Coronary artery (tissue), 2 donors: ENCODE measurements around the gene PITPNC1.
A peak's percentile ranks its signal among the peaks of the same experiment; 100 is the strongest.

Experiments used
- DNase-seq: peaks from one replicate; pipeline ENCODE4 v3.0.0-alpha.2; 2017; ENCODE audit warnings: low spot score
- H3K27ac ChIP-seq, 2 donors: fragments of 200-600 bp; sonication (generic); one replicate each; pipeline ENCODE4 v1.5.1; 2016 to 2019
- H3K4me3 ChIP-seq: fragments of 200-600 bp; sonication (generic); 2 replicates; pipeline ENCODE4 v1.5.1; 2016; ENCODE audit warnings: mild to moderate bottlenecking, moderate library complexity
- TF ChIP-seq, protein P1 (sequence below): fragments of 200-600 bp; sonication (generic); IDR thresholded peaks from one replicate; pipeline ENCODE4 v1.5.1; 2019; ENCODE audit warnings: antibody characterized with exemption

Gene PITPNC1

DNA sequence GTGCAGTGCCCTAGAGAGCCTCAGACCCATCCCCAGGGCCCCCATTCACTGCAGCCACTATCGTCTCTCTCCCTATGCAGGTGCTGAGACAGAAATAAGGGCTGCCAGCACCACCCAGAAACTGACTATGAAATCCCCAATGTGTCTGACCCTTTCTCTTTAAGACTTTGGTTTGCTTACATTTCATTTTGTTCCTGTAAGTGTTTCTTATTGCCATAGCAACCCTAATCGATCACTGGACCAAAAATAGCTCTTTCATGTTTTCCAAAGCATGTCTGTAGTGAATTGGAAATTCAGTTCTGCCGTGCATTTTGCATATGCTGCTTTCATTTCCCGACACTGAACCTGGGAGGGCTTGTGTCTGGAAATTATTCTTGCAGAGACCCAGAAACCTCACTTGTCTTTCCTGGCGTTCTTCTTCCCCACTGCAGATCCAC is 192.0 kb downstream of the PITPNC1 start:
- TF ChIP-seq, protein P1, sequence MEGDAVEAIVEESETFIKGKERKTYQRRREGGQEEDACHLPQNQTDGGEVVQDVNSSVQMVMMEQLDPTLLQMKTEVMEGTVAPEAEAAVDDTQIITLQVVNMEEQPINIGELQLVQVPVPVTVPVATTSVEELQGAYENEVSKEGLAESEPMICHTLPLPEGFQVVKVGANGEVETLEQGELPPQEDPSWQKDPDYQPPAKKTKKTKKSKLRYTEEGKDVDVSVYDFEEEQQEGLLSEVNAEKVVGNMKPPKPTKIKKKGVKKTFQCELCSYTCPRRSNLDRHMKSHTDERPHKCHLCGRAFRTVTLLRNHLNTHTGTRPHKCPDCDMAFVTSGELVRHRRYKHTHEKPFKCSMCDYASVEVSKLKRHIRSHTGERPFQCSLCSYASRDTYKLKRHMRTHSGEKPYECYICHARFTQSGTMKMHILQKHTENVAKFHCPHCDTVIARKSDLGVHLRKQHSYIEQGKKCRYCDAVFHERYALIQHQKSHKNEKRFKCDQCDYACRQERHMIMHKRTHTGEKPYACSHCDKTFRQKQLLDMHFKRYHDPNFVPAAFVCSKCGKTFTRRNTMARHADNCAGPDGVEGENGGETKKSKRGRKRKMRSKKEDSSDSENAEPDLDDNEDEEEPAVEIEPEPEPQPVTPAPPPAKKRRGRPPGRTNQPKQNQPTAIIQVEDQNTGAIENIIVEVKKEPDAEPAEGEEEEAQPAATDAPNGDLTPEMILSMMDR: no peak
- Histone ChIP-seq H3K4me3 (no peak overlapping the region), H3K27ac (no peak overlapping the region)
- DNase-seq: no peak

DNA sequence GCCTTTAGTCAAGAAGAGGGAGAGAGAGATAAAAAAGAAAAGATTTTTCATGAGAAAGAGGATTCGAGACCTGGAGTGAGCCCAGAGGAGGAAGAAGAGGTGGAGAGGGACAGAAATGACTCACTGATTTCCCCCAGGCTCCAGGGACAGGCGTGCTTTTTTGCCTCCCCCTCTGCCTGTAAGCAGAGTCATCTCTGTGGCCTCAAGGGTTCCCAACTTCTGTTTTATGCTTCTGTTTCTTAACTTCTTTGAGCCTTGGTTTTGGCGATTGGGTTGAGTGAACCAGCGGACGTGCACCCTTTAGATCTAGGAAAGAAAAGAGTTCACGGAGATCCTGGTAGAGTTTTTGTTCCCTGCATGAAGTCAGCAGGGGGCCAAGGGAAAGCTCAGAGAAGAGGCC is 192.8 kb downstream of the PITPNC1 start:
- TF ChIP-seq, protein P1: no peak
- DNase-seq: peak; percentile 22
- H3K4me3 ChIP-seq: no peak overlapping the region
- no peak overlapping the region for H3K27ac ChIP-seq

DNA sequence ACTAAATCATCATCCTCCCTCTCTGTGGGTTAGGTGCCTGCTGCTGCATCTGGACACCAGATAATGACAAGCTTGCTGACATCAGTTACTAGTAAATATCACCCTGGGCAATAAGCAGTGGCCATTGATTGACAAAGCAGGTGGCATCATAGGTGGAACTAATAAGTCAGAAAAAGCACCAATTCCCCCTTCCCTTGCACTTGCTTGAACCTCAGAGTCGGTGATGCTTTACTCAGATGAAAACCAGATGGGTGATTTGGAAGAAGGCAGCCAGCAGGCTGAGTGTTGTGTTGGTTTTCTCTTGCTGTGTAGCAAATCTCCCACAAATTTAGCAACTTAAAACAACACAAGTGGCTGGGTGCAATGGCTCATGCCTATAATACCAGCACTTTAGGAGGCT is 193.7 kb downstream of the PITPNC1 start:
- Histone ChIP-seq H3K4me3 (no peak overlapping the region), H3K27ac (no peak overlapping the region)
- TF ChIP-seq, protein P1: no peak
- peak; percentile 19 for DNase-seq

DNA sequence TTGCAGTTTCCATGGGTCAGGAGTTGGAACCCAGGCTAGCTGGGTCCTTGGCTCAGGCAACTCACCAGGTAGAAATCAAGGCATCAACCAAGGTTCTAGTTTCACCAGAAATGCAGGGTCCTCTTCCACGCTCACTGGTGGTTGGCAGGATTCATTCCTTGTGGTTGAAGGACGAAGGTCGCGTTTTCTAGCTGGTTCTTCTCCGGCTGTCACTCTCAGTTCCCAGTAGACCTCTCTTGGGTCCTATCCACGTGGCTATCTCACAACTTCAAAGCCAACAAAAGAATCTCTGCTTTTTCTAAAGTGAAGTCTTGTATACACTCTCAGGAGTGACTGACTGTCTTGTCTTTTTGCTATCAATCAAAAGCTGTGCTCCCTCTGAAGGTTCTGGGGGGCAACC is 194.4 kb downstream of the PITPNC1 start:
- TF ChIP-seq, protein P1: no peak
- DNase-seq: peak; percentile 1
- no peak overlapping the region for H3K27ac ChIP-seq

DNA sequence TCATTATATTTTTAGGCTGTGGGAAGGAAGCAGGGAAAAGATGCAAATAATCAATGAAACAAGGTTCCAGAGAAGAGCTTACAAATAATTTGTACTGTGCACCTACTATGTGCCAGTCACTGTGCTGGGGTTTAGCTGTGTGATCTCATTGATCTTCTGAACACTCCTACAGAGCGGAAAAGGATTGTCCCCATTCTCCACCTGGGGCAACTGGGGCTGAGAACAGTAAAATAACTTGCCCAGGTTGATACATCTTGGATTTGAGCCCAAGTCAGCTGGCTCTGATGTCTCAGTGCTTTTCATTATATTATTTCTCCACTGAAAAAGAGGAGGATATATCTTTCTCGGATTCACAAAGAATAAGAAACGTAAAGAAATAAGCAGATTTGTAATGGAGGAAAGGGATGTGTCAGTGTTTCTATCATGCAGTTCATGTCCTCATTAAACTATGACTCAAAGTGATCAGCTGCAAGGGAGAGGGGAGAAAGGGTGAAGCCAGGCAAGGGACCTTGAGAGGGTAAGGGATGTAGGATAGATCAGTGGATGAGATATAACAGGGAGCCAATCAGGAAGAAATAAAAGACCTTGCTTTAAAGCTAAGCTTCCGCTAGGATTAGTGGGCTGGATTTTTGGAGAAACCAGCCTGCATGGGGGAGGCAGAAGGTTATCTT is 197.0 kb downstream of the PITPNC1 start:
- Histone ChIP-seq H3K27ac (no peak overlapping the region), H3K4me3 (no peak overlapping the region)
- no peak for DNase-seq
- TF ChIP-seq, protein P1: no peak

More for the DNA sequence above, 194.4 kb downstream of the PITPNC1 start:
- no peak overlapping the region for H3K4me3 ChIP-seq

DNA sequence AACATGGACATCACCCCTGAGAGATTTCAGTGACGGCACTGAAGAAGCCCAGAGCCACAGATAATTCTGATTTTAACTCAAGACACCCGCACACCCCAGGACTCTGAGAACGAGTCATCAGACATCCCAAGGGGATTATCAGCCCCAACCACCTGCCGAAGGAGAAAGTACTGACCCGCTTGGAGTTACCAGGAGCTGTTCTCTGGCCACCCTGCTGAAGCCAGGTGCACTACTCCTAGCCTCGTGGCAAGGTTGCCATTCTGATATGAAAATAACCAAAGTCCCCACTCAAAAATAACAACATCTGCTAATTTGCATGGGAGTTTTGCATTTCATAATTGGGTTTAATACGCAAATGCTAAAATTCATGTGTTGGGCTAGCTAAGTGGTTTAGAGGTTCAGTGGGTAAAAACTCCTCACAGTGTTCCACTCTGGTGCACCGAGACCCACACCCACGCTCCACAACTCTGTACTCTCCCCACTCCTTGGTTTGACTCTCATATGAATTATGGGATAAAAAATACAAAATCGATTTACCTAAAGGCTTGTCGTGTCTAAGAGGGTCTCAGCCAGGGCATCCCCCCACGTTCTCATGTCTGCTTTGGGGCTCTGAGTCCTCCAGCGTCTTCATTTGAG is 197.7 kb downstream of the PITPNC1 start:
- no peak overlapping the region for H3K4me3 ChIP-seq
- DNase-seq: no peak
- TF ChIP-seq, protein P1: no peak
- no peak overlapping the region for H3K27ac ChIP-seq

DNA sequence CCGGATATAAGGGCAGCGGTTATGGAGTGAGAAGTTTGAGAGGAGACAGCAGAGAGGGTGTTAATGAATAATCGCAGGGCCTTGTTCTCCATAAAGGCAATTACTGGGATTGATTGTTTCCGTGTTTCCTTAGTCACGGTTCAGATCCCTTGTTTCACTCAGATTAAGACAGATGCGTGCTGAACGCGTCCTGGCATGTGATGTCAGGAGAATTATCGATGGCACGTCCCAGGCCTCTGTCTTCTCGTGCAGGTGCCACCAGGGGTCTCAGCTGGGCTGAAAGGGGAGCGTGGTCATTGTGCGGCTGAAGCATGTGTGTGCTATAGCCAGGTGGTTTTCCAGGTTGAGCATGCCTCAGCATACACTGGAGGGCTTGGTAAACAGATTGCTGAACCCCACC is 198.2 kb downstream of the PITPNC1 start:
- TF ChIP-seq, protein P1: no peak
- no peak for DNase-seq
- Histone ChIP-seq H3K27ac (no peak overlapping the region), H3K4me3 (no peak overlapping the region)
